Stimulated activated CD8-positive, alpha-beta memory T cell treated with anti-CD3 and anti-CD28 coated beads, Interleukin-12 subunit alpha, Interleukin-12 subunit beta, amount 100 ng/mL, for 24 hours (primary cell): ENCODE measurements around the gene HOXD12.

Experiments used
- DNase-seq: peaks from one replicate; pipeline ENCODE4 v3.0.0-alpha.2; 2020; ENCODE audit errors: extremely low read depth

HOXD12 gene

DNA sequence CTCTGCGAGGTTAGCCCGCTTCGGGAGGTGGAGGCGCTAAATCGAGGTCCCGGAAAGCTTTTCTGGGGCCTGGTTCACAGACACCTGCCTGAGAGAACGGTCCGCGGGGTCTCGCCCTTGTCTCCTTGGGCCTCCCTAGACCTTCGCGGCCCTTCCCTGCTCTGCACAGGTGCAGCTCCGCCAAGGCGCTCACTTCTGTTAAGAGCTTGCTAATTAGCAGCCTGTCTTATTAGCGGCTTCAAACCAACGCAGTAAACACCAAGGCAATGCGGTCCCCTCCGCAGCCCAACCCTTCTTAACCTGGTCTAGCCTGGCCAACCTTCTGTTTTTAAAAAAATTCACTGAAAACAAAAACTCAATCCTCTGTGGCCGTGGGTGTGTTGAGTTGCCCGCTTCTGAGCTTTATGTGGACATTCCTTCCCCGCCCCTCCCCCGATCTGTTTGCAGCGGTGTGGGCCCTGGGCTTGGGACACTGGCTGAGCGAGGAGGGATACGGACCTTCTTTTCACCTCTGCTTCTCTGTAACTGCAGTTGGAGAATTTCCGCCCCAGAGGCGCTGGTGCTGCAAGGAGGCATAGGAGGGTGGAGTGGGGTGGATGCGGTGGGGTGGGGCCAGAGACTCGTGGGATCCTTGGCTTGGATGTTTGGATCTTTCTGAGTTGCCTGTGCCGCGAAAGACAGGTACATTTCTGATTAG, 48.4 kb downstream of the HOXD12 start:
- no peak for DNase-seq

DNA sequence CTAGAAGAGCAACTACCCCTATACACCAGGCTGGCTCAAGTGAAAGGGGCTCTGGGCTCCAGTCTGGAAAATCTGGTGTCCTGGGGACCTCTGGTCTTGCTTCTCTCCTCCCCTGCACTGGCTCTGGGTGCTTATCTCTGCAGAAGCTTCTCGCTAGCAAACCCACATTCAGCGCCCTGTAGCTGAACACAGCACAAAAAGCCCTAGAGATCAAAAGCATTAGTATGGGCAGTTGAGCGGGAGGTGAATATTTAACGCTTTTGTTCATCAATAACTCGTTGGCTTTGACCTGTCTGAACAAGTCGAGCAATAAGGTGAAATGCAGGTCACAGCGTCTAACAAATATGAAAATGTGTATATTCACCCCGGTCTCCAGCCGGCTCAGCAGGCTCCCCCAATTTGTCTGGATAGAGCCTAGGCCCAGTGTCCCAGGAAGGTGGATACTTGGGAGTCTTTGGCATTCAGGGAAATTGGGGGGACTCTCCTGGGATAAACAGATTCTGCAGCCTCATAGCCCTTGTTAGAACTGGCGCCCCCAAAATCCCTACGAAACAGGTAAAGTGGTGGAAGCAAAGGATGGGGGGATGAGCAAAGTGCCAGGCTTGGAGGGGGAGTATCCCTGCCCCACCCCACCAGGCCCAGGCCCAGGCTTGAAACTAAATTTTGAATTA, 49.3 kb downstream of the HOXD12 start:
- DNase-seq, result no peak

DNA sequence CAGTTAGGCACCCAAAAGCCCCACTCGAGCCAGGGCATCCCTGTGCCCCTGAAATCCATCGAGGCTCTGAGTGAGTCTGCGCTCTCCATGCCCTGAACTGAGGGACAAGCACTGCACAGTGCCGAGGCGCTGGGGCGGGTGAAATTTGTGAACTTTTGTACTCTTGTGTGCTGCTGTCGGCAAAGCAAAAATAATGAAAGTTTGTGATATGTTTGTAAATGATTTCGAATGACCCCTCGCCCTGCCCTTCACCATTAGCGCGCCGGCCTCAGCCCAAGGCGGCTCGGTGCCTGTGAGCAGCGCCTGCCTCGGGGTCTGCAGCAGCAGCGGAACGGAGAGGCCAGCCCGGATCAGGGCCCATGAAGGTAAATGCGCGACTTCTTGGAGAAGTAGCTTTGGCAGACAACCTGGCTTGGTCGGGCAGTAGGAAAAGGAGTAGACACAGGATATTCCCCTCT, 49.9 kb downstream of the HOXD12 start:
- DNase-seq, result no peak

DNA sequence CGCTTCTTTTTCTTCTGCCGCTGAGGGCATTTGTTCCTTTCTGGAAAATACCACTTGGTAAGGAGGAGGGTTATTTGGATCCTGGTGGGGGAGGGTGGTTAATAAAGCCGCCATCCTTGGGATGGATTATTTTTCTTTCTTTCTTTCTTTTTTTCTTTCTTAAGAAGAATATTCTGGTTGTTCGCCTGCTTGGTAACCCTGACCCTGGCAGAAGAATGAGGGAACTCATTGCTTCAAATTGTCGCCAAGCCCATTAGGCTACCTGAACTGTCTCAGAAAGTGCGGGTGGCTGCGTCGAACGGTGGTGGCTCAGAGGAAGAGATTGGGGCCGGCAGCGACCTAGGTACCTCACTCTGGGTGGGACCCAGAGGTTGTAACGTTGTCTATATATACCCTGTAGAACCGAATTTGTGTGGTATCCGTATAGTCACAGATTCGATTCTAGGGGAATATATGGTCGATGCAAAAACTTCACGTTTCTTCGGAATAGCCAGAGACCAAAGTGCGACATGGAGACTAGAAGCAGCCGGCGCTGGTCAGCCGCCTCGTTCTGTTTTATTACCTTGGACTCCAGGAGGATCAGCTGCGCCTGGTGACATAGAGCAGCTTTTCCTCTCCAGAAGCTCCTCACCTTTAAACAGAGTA, 50.5 kb downstream of the HOXD12 start:
- DNase-seq, result no peak

DNA sequence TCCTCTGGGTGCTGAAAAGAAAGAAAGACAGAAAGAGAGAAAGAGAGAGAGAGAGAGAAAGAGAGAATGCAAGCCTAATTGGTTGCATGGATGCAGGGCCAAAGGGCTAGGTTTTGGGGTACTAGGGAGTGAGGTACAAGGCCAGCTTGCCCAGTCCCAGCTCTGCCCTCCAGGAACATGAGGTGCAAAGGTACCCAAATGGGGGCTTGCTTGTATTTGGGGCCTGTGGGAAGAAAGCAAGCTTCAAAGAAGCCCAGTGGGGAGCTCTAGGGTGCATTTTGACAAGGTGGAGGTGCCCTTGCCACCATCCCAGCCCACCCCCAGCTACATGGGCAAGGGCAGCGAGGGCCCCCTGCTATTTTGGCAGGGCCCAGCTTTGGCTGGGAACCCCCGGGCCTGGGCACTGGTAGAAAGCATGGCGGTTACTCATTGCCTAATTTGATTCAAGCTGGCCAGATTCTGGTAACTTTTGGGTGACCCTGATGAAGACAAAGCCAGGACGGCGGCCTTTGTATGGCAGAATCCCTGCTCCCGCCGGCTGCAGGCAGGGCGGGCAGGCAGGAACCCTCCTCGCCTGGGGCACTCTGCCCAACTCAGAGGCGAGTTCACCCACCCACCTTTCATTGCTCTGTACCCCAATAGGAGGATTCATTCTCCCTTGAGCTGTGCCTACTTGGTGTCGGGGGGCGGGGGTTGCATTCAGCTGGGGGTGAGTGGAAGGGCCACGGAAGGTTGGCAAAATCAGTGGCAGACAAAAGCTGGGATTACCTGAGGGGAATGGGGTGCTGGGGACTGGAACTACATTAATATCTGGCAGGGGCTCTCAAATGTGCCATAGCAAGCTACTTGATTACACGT, 51.2 kb downstream of the HOXD12 start:
- no peak for DNase-seq

DNA sequence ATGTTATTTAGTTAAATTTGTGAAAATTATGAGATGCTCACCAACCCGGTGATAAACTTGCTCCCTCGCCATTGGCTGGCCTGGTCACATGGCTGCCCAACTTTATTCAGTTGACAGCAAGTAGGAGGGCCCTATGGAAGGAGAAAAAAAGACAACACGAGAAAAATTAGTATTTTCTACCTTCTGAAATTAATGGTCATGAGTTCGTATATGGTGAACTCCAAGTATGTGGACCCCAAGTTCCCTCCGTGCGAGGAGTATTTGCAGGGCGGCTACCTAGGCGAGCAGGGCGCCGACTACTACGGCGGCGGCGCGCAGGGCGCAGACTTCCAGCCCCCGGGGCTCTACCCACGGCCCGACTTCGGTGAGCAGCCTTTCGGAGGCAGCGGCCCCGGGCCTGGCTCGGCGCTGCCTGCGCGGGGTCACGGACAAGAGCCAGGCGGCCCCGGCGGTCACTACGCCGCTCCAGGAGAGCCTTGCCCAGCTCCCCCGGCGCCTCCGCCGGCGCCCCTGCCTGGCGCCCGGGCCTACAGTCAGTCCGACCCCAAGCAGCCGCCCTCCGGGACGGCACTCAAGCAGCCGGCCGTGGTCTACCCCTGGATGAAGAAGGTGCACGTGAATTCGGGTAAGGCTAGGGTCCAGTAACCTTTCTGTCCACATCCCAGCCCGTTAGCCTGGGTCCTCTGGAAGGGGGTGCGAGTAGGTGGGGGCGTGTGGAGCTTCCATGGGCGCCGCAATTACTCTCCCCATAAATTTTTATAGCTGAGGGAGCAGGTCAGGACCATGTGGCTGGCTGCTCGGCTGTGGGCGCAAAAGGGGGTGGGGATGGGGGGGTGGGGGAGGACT, 52.1 kb downstream of the HOXD12 start, which contains the start of gene HOXD4:
Gene HOXD4, plus strand, starts transcription at position 109 of the 846 bp plus-strand sequence. Its CDS starts 84 bp downstream, at position 193.
- DNase-seq, result no peak
